Activated CD4-positive, CD25-positive, alpha-beta regulatory T cell treated with anti-CD3 and anti-CD28 coated beads, Interleukin-2, amount 50 U/mL, for 72 hours (primary cell): ENCODE results near the gene EIF4E3.
A peak's percentile ranks its signal among the peaks of the same experiment; 100 is the strongest.

Experiments used
- DNase-seq: peaks from one replicate; pipeline ENCODE4 v3.0.0; 2021

The EIF4E3 gene

GRCh38 chr3:71641674-71642073 lies 83.5 kb downstream of the EIF4E3 start:
- DNase-seq, result peak; percentile 32

- no peak for DNase-seq
These were observed 84.7 kb downstream of the EIF4E3 start for GRCh38 chr3:71640331-71640983.

GRCh38 chr3:71636482-71636881 lies 88.7 kb downstream of the EIF4E3 start:
- DNase-seq, result no peak

GRCh38 chr3:71636001-71636400 lies 89.2 kb downstream of the EIF4E3 start:
- no peak for DNase-seq

GRCh38 chr3:71634671-71635070 lies 90.5 kb downstream of the EIF4E3 start:
- DNase-seq, result no peak

GRCh38 chr3:71629711-71630110 lies 95.5 kb downstream of the EIF4E3 start:
- no peak for DNase-seq

GRCh38 chr3:71629289-71629688 lies 95.9 kb downstream of the EIF4E3 start:
- no peak for DNase-seq

- no peak for DNase-seq
These were observed 96.7 kb downstream of the EIF4E3 start for GRCh38 chr3:71628522-71628921.

- no peak for DNase-seq
These were observed 99.5 kb downstream of the EIF4E3 start for GRCh38 chr3:71625676-71626075.
